CD4-positive, alpha-beta memory T cell (primary cell): ENCODE data around the gene SYT1. TPM values are rescaled to one million over a fixed set of nuclear protein-coding genes. Genes with fewer than 3 reads are reported as not detected.

Source experiments
- CTCF ChIA-PET: fragments of 350-600 bp; sonication (Branson Sonifier 250); formaldehyde crosslinking; loops from one replicate; lab custom pipeline; 2021; ENCODE audit warnings: inconsistent platforms; ENCODE audit not compliant: partially characterized antibody; lab: Charles Lee
- POLR2A ChIA-PET: fragments of 350-600 bp; sonication (Branson Sonifier 250); formaldehyde crosslinking; loops from one replicate; lab custom pipeline; 2021; ENCODE audit not compliant: partially characterized antibody; lab: Charles Lee
- DNase-seq, 5 donors: peaks; one replicate each; pipeline versions ENCODE4 v3.0.0 to v3.0.0-alpha.2; 2020 to 2022; ENCODE audit warnings: mixed read lengths in 1 of 5
- H3K27ac ChIP-seq: one replicate; pipeline ENCODE4 v1.7.0; 2013; ENCODE audit warnings: low read depth, low read length
- H3K27me3 ChIP-seq: 2 replicates; pipeline ENCODE4 v1.7.0; 2013; ENCODE audit warnings: mild to moderate bottlenecking, low read length, moderate library complexity; ENCODE audit not compliant: insufficient read depth
- H3K36me3 ChIP-seq: 2 replicates; pipeline ENCODE4 v1.7.0; 2013; ENCODE audit warnings: mild to moderate bottlenecking, low read length, moderate library complexity; ENCODE audit not compliant: insufficient read depth
- H3K4me1 ChIP-seq: 2 replicates; pipeline ENCODE4 v1.7.0; 2013; ENCODE audit warnings: mild to moderate bottlenecking, low read length, moderate library complexity; ENCODE audit not compliant: insufficient read depth
- H3K4me3 ChIP-seq, 2 donors: one replicate each; pipeline ENCODE4 v1.7.0; 2013; ENCODE audit warnings: low read length in 2 of 2, mild to moderate bottlenecking in 1 of 2
- H3K9me3 ChIP-seq, 2 donors: one replicate each; pipeline ENCODE4 v1.7.0; 2013; ENCODE audit warnings: low read length in 2 of 2, control low read depth in 1 of 2; ENCODE audit not compliant: control insufficient read depth in 1 of 2
- H3K27ac Mint-ChIP-seq, 7 donors: one replicate each; pipeline ENCODE4 v1.8.0; 2020 to 2021; ENCODE audit warnings: mixed read lengths in 7 of 7, mild to moderate bottlenecking in 6 of 7, inconsistent platforms in 3 of 7, moderate library complexity in 3 of 7
- H3K27me3 Mint-ChIP-seq, 2 donors: one replicate each; pipeline ENCODE4 v1.8.0; 2020 to 2021; ENCODE audit warnings: mixed read lengths in 2 of 2
- H3K36me3 Mint-ChIP-seq, 2 donors: one replicate each; pipeline ENCODE4 v1.8.0; 2020 to 2021; ENCODE audit warnings: mixed read lengths in 2 of 2, inconsistent platforms in 1 of 2, mild to moderate bottlenecking in 1 of 2
- H3K4me1 Mint-ChIP-seq, 4 donors: one replicate each; pipeline ENCODE4 v1.8.0; 2020 to 2021; ENCODE audit warnings: mixed read lengths in 4 of 4, mild to moderate bottlenecking in 1 of 4
- H3K4me3 Mint-ChIP-seq, 8 donors: one replicate each; pipeline ENCODE4 v1.8.0; 2020 to 2021; ENCODE audit warnings: mixed read lengths in 8 of 8, mild to moderate bottlenecking in 7 of 8, moderate library complexity in 6 of 8, inconsistent platforms in 3 of 8
- H3K9me3 Mint-ChIP-seq, 8 donors: one replicate each; pipeline ENCODE4 v1.8.0; 2020 to 2021; ENCODE audit warnings: mixed read lengths in 8 of 8, mild to moderate bottlenecking in 5 of 8, inconsistent platforms in 3 of 8, moderate library complexity in 1 of 8
- intact Hi-C: fragments of 100-400 bp; cut with micrococcal nuclease; formaldehyde crosslinking; loops from one replicate; pipeline ENCODE4 v1.15.1; 2023
- polyA plus RNA-seq, 2 donors: library from polyadenylated mRNA; unstranded; fragments of 300-500 nt; fragmentation: Illumina TruSeq; gene quantifications; one replicate each; pipeline ENCODE4 v1.2.3, GENCODE V29; 2021
- total RNA-seq, 2 experiments: library from RNA; stranded (reverse); gene quantifications; one replicate each; pipeline ENCODE4 v1.2.3, GENCODE V29; 2021

The SYT1 gene
- total and polyA plus RNA-seq, 4 experiments from 2014 or later, result not detected

GRCh38 chr12:79006306-79006705 lies 141.7 kb downstream of the SYT1 start:
- ChIA-PET CTCF (no interaction called here), POLR2A (no interaction called here)
- intact Hi-C loops, result no loop called here

GRCh38 chr12:79008591-79008990 lies 144.0 kb downstream of the SYT1 start:
- Mint-ChIP-seq H3K9me3 (peaks cover 3 to 14% (median 6%) of the 10 kb centered on the region in 8 donors), H3K27ac (no peak overlapping the region), H3K4me1 (no peaks in the 10 kb centered on the region), H3K4me3 (no peak overlapping the region), H3K36me3 (no peaks in the 10 kb centered on the region), H3K27me3 (no peaks in the 10 kb centered on the region)
- DNase-seq, result no peak
- H3K4me1 ChIP-seq, result no peaks in the 10 kb centered on the region
- CTCF ChIA-PET, result no interaction called here
- H3K9me3 ChIP-seq, result no peaks in the 10 kb centered on the region
- POLR2A ChIA-PET, result no interaction called here
- H3K27me3 ChIP-seq, result no peaks in the 10 kb centered on the region
- no peak overlapping the region for H3K4me3 ChIP-seq
- intact Hi-C loops, result no loop called here
- H3K27ac ChIP-seq, result no peak overlapping the region
- H3K36me3 ChIP-seq, result no peaks in the 10 kb centered on the region

More at GRCh38 chr12:79006306-79006705, 141.7 kb downstream of the SYT1 start:
- no peaks in the 10 kb centered on the region for H3K4me1 ChIP-seq
- no peaks in the 10 kb centered on the region for H3K9me3 ChIP-seq
- no peak overlapping the region for H3K27ac Mint-ChIP-seq
- DNase-seq, result no peak
- no peaks in the 10 kb centered on the region for H3K36me3 Mint-ChIP-seq
- no peaks in the 10 kb centered on the region for H3K36me3 ChIP-seq
- peaks cover 0 to 7% (median 3%) of the 10 kb centered on the region in 8 donors for H3K9me3 Mint-ChIP-seq
- H3K27me3 ChIP-seq, result no peaks in the 10 kb centered on the region
- no peaks in the 10 kb centered on the region for H3K4me1 Mint-ChIP-seq
- H3K27ac ChIP-seq, result no peak overlapping the region
- H3K4me3 Mint-ChIP-seq, result no peak overlapping the region
- H3K27me3 Mint-ChIP-seq, result no peaks in the 10 kb centered on the region
- H3K4me3 ChIP-seq, result no peak overlapping the region

GRCh38 chr12:79012636-79013035 lies 148.1 kb downstream of the SYT1 start:
- no peak overlapping the region for H3K27ac ChIP-seq
- H3K27ac Mint-ChIP-seq, result no peak overlapping the region
- H3K27me3 Mint-ChIP-seq, result no peaks in the 10 kb centered on the region
- H3K4me1 ChIP-seq, result no peaks in the 10 kb centered on the region
- no peaks in the 10 kb centered on the region for H3K36me3 Mint-ChIP-seq
- H3K36me3 ChIP-seq, result no peaks in the 10 kb centered on the region
- intact Hi-C loops, result no loop called here
- ChIA-PET CTCF (no interaction called here), POLR2A (no interaction called here)
- no peaks in the 10 kb centered on the region for H3K4me1 Mint-ChIP-seq
- no peaks in the 10 kb centered on the region for H3K27me3 ChIP-seq
- DNase-seq, result no peak
- H3K9me3 Mint-ChIP-seq, result peaks cover 3 to 12% (median 8%) of the 10 kb centered on the region in 8 donors
- H3K9me3 ChIP-seq, result no peaks in the 10 kb centered on the region
- H3K4me3 ChIP-seq, result no peak overlapping the region
- no peak overlapping the region for H3K4me3 Mint-ChIP-seq

DNA sequence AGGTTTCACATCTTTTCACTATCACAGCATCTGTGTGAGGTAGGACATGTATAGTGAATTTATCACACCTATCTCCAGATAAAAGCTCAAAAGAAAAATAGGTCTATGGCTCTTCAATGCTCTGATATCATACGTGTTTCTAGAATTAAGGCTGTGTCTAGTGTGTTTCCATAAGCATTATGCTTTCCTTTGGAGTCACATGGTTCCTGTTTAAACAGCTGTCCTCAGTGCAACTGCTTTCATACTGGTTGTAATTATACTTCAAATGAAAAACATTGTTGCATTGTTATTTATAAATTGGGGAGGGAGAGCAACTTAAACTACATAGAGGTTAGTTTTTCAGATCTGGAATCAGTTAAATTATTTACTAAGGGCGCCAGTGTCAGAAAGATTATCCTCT lies 151.6 kb downstream of the SYT1 start:
- Mint-ChIP-seq H3K36me3 (no peaks in the 10 kb centered on the region), H3K4me3 (no peak overlapping the region), H3K4me1 (no peaks in the 10 kb centered on the region), H3K9me3 (peaks cover 3 to 14% (median 9%) of the 10 kb centered on the region in 8 donors), H3K27ac (no peak overlapping the region), H3K27me3 (no peaks in the 10 kb centered on the region)
- DNase-seq, result no peak
- Histone ChIP-seq H3K27me3 (no peaks in the 10 kb centered on the region), H3K36me3 (no peaks in the 10 kb centered on the region), H3K27ac (no peak overlapping the region), H3K4me3 (no peak overlapping the region), H3K9me3 (no peaks in the 10 kb centered on the region), H3K4me1 (no peaks in the 10 kb centered on the region)
- ChIA-PET CTCF (no interaction called here), POLR2A (no interaction called here)
- intact Hi-C loops, result no loop called here

- intact Hi-C loops, result no loop called here
- no peak overlapping the region for H3K4me3 Mint-ChIP-seq
- Histone ChIP-seq H3K36me3 (no peaks in the 10 kb centered on the region), H3K4me1 (no peaks in the 10 kb centered on the region), H3K27me3 (no peaks in the 10 kb centered on the region), H3K9me3 (no peaks in the 10 kb centered on the region), H3K27ac (no peak overlapping the region), H3K4me3 (no peak overlapping the region)
- POLR2A ChIA-PET, result no interaction called here
- no peaks in the 10 kb centered on the region for H3K4me1 Mint-ChIP-seq
- DNase-seq, result no peak
- H3K9me3 Mint-ChIP-seq, result peaks cover 2 to 15% (median 6%) of the 10 kb centered on the region in 8 donors
- no peaks in the 10 kb centered on the region for H3K36me3 Mint-ChIP-seq
- CTCF ChIA-PET, result no interaction called here
- no peak overlapping the region for H3K27ac Mint-ChIP-seq
- no peaks in the 10 kb centered on the region for H3K27me3 Mint-ChIP-seq
Measured at GRCh38 chr12:79019672-79020071, 155.1 kb downstream of the SYT1 start.

GRCh38 chr12:79020106-79020505 lies 155.5 kb downstream of the SYT1 start:
- intact Hi-C loops, result no loop called here
- H3K4me1 Mint-ChIP-seq, result no peaks in the 10 kb centered on the region
- CTCF ChIA-PET, result no interaction called here

DNA sequence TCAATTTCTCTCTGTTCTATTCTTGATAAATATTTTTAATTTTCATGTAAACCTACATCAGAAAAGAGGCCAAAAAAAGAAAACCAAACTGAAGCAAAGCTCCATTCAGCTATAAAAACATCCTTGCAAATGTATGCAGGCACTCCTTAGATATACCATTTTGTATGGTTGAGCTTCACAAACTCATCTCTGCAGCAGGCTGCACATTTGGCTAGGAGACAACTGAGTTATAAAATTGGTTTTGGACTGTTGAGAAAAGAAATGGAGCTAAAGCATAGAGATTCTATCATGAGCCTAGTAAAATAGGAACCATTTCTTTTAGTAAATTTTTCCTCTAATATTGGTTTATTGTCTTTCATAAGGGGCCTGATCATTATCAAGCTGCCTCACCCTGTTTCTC lies 156.4 kb downstream of the SYT1 start:
- DNase-seq, result no peak
- Histone ChIP-seq H3K27me3 (no peaks in the 10 kb centered on the region), H3K9me3 (no peaks in the 10 kb centered on the region), H3K36me3 (no peaks in the 10 kb centered on the region), H3K4me3 (no peak overlapping the region), H3K27ac (no peak overlapping the region), H3K4me1 (no peaks in the 10 kb centered on the region)
- Mint-ChIP-seq H3K4me1 (no peaks in the 10 kb centered on the region), H3K36me3 (no peaks in the 10 kb centered on the region), H3K9me3 (peaks cover 2 to 13% (median 6%) of the 10 kb centered on the region in 8 donors), H3K27ac (no peak overlapping the region), H3K4me3 (no peak overlapping the region), H3K27me3 (no peaks in the 10 kb centered on the region)
- intact Hi-C loops, result no loop called here
- POLR2A ChIA-PET, result no interaction called here
- CTCF ChIA-PET, result interaction anchor here (0.7 kb wide), 1 partner anchor 8 kb away, joined by 3 read pairs; no protein-coding TSS in a partner anchor

More at GRCh38 chr12:79020106-79020505, 155.5 kb downstream of the SYT1 start:
- Histone ChIP-seq H3K36me3 (no peaks in the 10 kb centered on the region), H3K9me3 (no peaks in the 10 kb centered on the region), H3K4me1 (no peaks in the 10 kb centered on the region), H3K4me3 (no peak overlapping the region), H3K27me3 (no peaks in the 10 kb centered on the region), H3K27ac (no peak overlapping the region)
- Mint-ChIP-seq H3K36me3 (no peaks in the 10 kb centered on the region), H3K27ac (no peak overlapping the region), H3K4me3 (no peak overlapping the region), H3K9me3 (peaks cover 2 to 15% (median 6%) of the 10 kb centered on the region in 8 donors), H3K27me3 (no peaks in the 10 kb centered on the region)
- no peak for DNase-seq
- POLR2A ChIA-PET, result no interaction called here

DNA sequence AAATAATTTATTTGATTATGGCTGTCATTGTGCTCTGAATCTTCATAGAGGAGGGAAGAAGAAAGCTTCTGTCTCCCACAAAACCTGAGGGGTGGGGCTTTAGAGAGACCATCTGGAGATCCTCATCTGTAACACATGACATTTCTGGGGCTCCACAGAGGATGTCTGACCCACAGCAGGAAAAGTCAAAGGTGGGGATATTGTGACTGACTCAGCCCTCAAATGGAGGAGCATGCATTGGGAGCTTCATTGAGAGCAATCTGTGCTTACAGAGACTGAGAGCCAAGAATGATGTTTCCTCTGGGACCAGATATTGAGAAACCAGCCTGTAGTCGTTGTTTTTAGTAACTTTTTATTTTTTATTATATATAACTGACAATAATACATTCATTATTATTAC lies 158.7 kb downstream of the SYT1 start:
- Histone ChIP-seq H3K36me3 (no peaks in the 10 kb centered on the region), H3K9me3 (no peaks in the 10 kb centered on the region), H3K27ac (no peak overlapping the region), H3K27me3 (no peaks in the 10 kb centered on the region), H3K4me3 (no peak overlapping the region), H3K4me1 (no peaks in the 10 kb centered on the region)
- CTCF ChIA-PET, result no interaction called here
- POLR2A ChIA-PET, result no interaction called here
- intact Hi-C loops, result no loop called here
- Mint-ChIP-seq H3K36me3 (no peaks in the 10 kb centered on the region), H3K27me3 (no peaks in the 10 kb centered on the region), H3K4me3 (no peak overlapping the region), H3K9me3 (peaks cover 0 to 9% (median 4%) of the 10 kb centered on the region in 8 donors), H3K27ac (no peak overlapping the region), H3K4me1 (no peaks in the 10 kb centered on the region)
- DNase-seq, result no peak
